GM12878 (cell line): ENCODE data around the gene EFNA1.
A peak's percentile ranks its signal among the peaks of the same experiment; 100 is the strongest.

Source experiments
- CREB1 ChIP-seq: IDR thresholded peaks from 2 replicates; pipeline ENCODE4 v1.6.1; 2012; ENCODE audit warnings: low read depth, mild to moderate bottlenecking, inconsistent platforms
- MXI1 ChIP-seq: fragments of 150-350 bp; IDR thresholded peaks from 2 replicates; pipeline ENCODE4 v1.6.1; 2011; ENCODE audit warnings: low read depth, mild to moderate bottlenecking, inconsistent platforms, low read length, improper control_type of control experiment
- MYC ChIP-seq: IDR thresholded peaks from 2 replicates; pipeline ENCODE4 v1.6.1; 2011; ENCODE audit warnings: mild to moderate bottlenecking, low read length, moderate library complexity, inconsistent platforms; ENCODE audit not compliant: insufficient read depth, insufficient replicate concordance, insufficient read length, severe bottlenecking
- SREBF2 ChIP-seq: IDR thresholded peaks from 2 replicates; pipeline ENCODE4 v1.6.1; 2012; ENCODE audit warnings: mild to moderate bottlenecking, low read length
- TF ChIP-seq, protein P1 (sequence below), 3 experiments: IDR thresholded peaks in 2 of 3; conservative IDR thresholded peaks in 1 of 3; 2 replicates each; pipeline ENCODE4 v1.5.1; 2011; ENCODE audit warnings: low read depth in 3 of 3, low read length in 3 of 3, mild to moderate bottlenecking in 3 of 3, control low read depth in 2 of 3, moderate library complexity in 2 of 3, inconsistent platforms in 1 of 3, mixed read lengths in 1 of 3; ENCODE audit not compliant: control insufficient read depth in 2 of 3, insufficient read depth in 1 of 3; ENCODE audit errors: extremely low read depth in 1 of 3

DNA sequence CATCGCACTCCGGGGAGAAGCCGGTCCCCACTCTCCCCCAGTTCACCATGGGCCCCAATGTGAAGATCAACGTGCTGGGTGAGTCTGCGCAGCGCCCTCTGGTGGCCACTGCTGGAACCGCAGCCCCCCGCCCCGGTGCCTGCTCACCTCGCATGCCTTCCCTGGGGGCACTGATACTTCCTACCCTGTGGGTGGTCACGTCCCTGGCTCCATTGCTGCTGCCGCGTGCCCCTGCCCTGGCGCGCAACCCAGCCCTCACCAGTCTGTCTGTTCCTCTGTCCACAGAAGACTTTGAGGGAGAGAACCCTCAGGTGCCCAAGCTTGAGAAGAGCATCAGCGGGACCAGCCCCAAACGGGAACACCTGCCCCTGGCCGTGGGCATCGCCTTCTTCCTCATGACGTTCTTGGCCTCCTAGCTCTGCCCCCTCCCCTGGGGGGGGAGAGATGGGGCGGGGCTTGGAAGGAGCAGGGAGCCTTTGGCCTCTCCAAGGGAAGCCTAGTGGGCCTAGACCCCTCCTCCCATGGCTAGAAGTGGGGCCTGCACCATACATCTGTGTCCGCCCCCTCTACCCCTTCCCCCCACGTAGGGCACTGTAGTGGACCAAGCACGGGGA is 41.4 kb upstream of the EFNA1 start:
- TF ChIP-seq, protein P1, sequence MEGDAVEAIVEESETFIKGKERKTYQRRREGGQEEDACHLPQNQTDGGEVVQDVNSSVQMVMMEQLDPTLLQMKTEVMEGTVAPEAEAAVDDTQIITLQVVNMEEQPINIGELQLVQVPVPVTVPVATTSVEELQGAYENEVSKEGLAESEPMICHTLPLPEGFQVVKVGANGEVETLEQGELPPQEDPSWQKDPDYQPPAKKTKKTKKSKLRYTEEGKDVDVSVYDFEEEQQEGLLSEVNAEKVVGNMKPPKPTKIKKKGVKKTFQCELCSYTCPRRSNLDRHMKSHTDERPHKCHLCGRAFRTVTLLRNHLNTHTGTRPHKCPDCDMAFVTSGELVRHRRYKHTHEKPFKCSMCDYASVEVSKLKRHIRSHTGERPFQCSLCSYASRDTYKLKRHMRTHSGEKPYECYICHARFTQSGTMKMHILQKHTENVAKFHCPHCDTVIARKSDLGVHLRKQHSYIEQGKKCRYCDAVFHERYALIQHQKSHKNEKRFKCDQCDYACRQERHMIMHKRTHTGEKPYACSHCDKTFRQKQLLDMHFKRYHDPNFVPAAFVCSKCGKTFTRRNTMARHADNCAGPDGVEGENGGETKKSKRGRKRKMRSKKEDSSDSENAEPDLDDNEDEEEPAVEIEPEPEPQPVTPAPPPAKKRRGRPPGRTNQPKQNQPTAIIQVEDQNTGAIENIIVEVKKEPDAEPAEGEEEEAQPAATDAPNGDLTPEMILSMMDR (IDR thresholded peaks at IDR 0.05 in 2 of 3, conservative IDR thresholded peaks at IDR 0.05 in 1 of 3; ENCODE audit: control insufficient read depth in 2 of 3, extremely low read depth in 1 of 3, insufficient read depth in 1 of 3, low read depth in 3 of 3, low read length in 3 of 3), result peak; percentile 92 to 99 (median 98)
- TF ChIP-seq CREB1 (no peak), SREBF2 (no peak), MXI1 (peak; percentile 44; the same call in 1 of the 2 replicates), MYC (no peak)
